ENCODE measurements around the gene FCGR1A.
"Not testable (repeated sequence)": the region's sequence is repeated elsewhere in the genome, so short reads cannot be mapped to it uniquely, and the experiment has no call there.

GRCh38 chr1:149832316-149833126, 50.0 kb downstream of the FCGR1A start:
- not testable (repeated sequence) for TF ChIP-seq SUZ12 (IDR thresholded peaks at IDR 0.05; ENCODE audit: extremely low read depth, insufficient read depth, insufficient read length); ZNF274 (IDR thresholded peaks at IDR 0.05; ENCODE audit: low read depth, low read length); YY1 (IDR thresholded peaks at IDR 0.05; ENCODE audit: insufficient read depth, insufficient read length)

Data from NT2/D1 (cell line).